Measurements from ENCODE around the gene GTF2A1.

- TF ChIP-seq SP1 (IDR thresholded peaks at IDR 0.05): no peak
- no peak for TF ChIP-seq BHLHE40 (IDR thresholded peaks at IDR 0.05; ENCODE audit: borderline replicate concordance)
These were observed 14.6 kb downstream of the GTF2A1 start for GRCh38 chr14:81206115-81206514.

Measured in HEK293T (cell line).